HCEC 1CT (cell line): ENCODE results near the gene ELF4.

Experiments
- DNase-seq: peaks from one replicate; pipeline ENCODE4 v3.0.0-alpha.2; 2017

The ELF4 gene

DNA sequence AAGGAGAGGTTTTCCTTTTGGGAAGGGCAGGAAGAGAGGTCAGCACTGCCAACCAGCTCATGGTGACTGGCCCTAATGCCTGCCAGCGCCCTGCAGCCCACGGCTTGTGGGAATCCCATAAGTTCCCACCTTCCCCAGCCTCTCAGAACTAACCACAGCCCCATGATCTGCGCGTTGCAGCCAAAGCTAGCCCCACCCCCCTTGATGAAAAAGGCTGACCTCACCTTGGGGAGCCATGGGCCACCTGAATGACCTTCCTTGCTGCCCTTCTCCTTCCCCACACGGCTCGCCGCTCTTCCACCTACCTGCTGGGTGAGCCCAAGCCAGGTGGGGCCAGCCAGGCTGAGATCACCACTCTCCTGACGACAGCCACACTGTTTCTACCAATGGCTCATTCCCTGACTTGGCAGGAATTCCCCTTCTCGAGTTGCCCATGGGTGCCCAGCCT is 3.9 kb upstream of the ELF4 start:
- peak; percentile 24 for DNase-seq

DNA sequence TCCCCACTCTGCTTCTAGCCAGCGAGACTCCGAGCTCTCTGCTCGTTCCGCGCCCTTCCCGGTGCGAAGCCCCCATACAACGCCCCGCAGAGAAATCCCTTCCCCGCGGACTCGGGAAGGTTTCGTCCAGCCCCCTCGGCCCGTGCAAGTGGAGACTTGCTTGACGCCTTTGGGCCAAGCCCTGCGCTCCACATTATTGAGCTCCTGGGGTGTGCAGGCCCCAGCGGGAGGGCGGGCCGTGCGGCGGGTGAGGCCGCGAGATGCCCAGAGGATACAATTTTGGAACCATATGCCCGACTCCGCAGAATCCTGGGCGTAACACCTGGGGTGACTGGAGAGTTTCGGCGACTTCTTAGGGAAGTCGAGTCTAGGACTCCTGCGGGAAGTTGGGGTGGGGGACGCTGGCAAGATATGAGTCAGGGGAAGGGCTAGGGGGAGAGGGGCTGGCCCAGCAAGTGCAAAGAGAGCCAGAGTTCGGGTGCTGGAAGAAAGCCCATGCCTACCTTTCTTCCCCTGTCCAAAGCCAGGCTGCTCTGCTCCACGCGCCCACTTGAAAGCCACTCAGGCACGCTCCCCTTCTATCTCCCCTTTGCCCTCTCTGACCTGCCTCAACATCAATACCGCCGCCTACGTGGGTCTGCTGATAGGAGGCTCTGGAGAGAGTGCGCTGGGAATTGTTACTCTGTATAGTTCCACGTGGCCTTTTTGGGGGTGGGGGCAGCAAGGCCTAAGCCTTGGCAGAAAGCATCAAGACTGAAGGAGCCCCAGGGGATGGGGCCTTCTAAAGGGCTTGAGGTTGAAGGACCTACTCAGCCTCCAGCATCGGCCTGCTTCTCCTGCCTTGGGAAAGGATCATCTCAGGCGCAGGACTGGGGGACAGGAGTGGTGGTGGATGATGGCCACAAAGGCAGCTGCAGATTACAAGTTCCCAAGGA is 1.2 kb upstream of the ELF4 start:
- no peak for DNase-seq

DNA sequence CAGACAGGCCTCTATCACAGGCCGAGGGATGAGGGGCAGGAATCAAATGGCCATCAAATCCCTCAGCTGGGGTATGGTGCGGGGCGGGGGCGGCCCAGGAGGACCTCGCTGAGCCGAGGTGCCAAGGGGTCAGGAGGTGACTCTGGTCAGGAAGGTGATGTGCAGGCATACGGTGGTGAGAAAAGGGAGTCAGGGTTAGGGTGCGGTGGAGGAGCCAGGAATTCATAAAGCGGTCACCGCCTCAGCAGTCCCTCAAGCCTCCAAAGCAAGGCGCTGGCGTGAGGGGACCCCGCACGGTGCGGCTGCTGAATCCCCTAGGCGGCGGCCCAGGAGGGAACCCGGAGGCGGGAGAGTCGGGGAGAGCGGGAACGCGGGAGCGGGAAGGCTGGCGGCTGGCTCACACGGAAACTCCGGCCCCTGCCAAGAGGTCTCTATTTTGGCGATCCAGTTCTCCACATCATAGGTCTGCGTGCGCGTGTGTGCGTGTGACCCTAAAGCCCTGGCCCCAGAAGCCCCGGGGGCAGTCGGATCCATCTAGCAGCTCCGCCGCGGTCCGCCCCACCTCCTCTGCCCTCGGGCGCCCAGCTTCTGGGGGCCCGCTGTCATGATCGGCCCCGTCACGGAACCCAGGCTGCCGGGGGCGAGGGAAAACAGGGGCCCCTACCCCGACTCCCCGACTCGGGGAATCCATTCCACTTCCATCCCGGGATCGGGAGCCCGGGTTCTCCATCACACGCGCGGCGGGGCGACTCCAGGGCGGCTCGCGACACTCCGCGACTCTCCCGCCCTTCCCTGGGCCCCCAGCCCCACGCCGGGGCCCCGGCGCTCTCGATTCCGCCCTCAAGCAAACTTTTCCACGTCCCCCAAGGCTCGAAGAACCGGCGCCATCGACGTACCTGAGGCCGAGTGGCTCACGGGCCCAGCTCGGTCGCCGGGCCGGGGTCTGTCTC is 593 bp downstream of the ELF4 start:
- DNase-seq = peak; percentile 19

DNA sequence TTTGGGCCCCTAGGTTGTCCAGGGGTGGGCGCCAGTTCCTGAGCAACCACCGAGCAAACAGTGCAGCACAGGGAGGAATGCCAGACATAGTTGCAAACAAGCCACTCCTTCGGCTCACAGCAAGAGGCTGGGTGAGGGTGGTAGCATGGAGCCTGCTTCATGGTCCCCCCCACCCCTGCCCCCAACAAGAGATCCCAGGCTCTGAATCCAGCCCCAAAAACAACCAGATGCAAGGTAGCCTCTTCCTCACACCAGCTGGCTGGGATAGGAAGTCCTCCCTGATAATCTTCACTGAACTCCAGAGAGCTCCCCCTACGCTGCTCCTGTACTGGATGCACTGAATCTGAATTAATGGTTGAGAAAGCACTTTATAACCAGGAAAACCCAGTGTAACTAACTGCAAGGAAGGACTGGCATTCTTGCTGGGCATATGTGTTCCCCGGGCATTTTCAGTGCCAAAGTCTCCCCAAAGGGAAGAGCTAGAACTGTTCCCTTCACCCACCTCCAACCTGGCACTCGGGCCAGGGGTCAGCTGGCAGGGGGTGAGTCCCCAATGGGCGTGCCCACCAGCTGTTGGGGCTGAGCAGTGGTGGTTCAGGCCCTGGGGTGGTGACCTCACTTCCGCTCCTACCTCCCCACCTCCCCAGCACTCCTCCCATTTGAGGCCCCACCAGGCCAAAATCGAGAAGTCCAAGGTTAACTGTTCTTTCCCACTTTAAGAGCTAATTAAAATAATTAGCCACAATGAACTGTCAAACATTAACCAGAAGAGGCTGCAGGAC is 1.5 kb downstream of the ELF4 start:
- peak; percentile 8 for DNase-seq

DNA sequence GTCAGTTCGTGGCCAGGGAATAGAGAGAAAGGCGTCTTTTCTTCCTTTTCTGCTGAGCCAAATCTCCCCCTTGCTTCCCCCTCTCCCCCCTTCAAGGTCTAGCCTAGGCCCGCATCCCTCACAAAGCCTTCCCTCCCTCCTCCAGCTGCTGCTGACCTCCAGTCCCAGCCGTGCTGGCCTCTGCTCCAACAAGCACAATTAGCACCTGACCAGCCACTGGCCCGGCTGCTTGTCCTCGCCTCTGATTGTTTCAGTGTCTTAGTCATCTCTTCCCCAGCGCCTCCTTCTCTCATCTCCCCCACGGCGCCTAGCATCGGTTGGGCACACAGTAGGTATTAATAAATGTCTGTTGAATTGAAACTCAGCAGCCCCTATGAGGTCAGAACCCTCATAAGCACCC is 4.2 kb downstream of the ELF4 start:
- DNase-seq = no peak

DNA sequence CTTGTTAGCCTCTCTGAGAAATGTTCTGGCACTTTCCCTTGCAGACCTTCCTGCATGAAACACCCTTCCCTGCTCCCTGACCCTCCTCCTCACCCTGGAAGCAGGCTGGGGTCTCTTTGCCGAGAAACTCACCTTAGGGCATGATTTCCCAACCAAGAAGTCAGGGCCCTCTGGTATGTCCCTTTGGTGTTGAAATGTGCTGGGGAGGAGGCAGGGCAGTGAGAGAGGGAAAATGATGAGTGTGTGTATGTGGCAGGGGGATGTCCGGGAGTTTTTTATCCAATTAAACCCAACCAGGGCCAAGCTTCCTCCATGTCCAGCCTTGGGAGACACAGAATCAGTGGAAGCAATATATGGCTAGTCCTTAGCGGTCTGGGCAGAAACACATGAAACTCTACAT is 5.1 kb downstream of the ELF4 start:
- no peak for DNase-seq

DNA sequence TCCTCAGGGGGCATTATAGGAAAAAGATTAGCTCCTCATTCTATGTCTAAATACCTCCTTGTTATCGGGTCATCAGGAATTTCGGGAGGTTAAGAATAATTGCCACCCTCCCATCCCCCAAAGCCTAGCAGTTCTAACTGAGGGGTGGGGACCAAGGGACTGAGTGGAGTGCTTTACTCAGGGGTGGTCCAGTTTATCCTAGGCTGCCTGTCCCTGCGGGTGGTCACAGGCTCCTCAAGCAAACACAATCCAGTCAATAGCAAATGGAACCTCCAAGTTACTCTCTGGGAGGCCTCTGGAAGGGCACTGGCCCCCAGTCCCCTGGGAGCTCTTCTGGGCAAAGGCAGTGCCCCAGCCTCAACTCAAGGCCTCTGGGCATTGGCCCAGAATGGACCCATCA is 6.7 kb downstream of the ELF4 start:
- DNase-seq = no peak

DNA sequence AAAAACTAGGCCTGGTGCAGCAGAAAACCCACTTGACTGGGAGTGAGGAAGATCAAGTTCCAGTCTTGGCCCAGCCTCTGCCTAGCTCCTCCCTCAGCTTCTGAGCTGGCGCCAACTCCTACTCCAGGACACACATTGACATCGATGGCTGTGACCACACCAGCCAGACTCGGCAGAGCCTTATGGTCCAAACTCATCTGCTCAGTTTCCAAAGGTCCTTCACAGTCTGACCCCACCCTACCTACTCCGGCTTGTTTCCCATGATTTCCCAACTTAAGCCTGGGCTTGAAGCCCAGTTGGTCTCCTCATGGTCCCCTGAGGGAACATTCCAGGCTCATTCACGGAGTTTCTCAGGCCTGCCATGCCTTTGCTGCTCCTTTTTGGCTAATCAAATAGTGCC is 10.1 kb downstream of the ELF4 start:
- no peak for DNase-seq

DNA sequence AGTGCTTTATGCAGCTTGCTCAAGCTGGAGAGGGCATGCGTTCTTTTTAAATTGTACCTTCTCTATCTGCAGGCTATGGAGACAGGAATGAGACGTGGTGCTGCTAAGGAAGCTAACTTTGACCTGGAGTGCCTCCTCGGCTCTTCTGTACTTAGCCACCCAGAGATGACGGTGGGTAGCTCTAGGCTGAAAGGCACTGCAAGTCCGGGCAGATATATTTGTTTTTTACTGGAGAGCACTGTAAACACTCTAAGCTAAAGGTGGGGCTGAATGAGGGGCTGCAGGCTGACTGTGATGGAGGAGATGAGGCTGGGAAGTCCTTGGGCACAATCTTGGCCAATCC is 12.1 kb downstream of the ELF4 start:
- DNase-seq = no peak

DNA sequence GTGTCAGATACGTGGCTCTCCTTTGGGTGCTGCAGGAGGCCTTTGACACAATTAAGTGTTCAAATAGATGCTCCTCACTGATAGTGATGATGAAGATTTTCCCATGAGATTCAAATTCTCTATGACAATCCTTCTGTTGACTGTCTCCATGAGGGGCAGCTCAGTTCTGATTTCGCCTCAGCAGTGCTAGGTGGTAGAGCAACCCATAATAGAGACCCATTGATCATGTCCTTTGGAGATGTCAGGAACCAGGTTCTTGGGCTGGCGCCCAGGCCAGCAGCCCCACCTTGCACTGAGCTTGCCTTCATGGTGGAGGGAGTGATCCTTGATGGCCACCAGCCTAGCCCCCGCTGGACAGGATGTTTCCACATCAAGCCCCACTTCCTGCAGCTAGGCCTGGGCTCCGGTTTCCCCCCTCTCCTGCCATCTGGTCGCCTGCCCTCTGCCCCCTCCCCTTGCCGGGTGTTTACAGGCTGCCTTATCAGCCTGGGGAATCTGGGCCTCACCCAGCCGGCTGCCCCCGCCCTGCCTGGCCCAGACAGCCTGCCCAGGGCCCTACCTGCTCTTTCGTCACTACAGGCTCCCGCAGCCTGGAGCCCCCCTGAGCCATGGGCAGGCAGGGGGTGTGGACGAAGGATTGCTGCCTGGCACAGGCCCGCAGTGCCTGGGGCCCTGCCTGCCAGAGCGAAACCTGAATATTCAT is 12.6 kb downstream of the ELF4 start:
- DNase-seq = no peak

DNA sequence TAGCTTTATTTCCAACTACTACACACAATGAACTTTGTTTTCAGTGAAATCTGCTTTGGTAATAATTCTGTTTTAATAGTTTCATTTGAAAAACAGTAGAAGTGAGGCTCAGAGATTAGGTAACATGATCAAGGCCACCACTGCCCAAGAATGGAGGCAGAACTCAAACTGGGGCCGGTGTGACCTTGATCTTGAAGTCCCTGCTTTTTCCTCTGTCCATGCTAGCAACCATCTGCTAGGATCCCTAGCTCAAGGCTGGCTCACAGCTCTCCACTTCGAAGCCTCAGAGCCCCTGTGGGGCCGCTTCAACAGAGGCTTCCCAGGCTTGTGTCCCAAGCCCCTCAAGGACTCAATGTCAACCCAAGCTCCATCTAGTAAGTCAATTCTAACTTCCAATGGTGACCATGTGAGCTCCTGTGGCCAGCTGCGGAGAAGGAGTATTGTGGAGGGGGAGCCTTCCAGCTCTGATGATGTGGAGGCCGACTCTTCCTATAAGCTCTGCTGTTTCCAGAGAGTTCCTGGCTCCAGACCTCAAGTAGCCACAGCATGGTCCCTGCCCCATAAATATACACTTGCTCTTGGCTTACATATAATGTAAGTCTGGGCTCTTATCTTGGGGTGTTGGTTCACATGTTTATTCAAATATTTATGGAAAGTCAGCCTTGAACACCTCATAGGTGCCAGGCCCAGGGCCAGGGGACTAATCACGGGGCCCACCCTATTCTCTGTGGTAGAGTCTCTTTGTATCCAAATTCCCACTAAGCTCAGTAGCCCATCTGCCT is 14.9 kb downstream of the ELF4 start:
- no peak for DNase-seq

DNA sequence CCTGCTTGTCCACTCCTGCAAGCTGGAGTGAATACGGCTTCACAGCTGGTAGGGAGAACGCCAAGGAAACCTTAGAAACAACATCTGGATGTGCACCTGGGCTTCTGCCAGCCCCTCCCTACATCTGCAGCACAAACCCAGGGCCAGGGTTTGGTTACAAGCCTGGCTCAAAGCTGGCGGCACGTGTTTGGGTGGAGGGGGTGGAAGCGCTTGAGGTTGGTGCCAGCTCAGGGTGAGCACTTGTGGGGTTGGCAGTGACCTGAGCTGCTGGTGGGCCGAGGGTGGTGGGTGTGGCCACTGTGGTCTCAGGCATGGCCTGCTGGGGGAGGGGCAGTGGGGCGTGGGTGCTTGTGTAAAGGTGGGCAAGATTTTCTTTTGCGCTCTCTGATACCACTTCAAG is 15.6 kb downstream of the ELF4 start:
- DNase-seq = no peak

DNA sequence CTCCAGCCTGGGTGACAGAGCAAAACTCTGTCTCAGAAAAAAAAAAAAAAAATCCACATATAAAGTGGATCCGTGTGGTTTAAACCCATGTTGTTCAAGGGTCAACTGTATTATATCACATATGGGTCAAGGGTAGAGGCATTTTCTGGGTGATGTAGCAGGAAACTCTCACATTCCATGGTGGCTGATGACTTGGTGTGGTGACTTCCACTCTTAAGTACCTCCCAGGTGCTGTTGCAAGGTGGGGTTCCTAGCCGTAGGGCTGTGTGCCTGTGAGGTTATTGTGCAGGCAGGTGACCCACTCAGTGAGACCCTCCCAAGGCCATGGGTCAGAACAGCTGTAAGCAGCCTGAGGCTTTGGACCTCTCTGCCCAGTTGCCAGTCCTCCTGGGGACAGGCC is 17.0 kb downstream of the ELF4 start:
- no peak for DNase-seq

DNA sequence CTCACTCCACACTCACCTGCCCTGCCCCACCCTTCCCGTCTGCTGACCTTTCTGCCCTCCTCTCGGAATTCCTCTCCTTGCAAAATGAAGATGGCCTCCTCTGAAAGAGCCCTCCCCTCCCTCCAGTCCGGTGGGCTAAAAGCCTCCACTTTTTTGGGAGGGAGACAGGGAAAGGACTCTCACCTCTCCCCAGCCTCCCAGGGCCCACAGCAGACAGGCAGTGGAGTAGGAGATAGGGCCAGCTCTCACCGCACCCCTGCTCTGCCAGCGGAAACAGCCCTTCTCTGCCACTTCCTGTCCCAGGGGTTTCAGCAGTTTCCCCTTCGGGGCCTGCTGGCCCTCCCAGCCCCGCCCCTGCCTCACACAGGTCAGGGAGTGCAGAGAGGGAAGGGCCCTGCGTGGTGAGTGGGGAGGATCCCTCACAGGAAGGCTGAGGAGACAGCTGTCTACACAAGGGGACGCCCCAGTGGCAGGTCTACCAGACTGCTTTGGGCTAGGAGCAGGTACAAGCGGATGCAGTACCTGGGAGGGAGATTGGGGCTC is 18.2 kb downstream of the ELF4 start:
- no peak for DNase-seq

DNA sequence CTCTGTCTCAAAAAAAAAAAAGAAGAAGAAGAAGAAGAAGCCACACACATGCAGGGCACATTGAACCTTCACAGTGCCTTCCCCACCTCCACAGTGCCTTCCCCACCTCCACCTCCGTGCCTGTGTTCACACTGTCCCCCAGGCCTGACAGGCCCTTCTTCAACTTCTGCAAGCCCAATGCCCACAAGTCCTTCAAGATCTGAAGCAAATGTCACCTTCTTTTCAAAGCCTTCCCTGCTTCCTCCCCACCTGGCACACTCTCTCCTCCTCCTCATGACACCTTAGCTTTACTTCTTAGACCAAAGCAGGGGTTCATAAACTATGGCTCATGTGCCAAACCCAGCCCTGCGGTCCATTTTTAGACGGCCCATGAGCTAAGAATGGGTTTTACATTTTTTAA is 19.9 kb downstream of the ELF4 start:
- no peak for DNase-seq

DNA sequence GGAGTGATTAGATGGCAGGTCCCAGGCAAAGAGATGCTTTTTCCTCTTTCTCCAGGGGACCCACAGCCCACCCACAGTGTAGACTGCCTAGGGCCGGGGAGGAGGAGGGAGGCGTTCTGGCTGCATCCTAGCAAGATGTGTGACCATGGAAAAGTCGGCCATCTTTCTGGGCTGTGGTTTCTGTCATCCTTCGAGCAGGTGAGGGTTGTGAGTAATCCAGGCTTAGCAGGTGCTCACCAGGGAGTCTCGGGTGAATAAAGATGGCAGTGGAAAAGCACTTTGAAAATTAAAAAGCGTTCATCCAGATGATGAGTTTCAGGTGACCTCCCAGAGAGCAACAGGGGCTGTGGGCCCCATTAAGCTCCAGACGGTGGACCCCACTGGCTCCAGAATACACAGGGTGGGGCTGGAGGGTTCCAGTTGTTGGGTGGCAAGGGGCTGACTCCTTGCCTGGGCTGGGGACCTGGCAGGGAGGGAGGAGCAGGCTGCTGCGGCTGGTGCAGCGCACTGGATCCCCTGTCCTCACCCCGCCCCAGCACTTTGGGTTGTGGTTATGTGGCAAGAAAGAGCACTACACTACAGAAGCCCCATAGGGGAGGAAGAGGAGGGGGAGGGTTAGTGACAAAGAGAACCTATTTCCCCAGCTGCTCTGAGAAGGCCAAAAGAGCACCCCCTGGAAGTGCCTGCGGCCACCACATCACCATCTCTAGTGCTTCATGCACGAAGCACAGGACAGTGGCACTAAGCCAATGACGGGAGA is 23.7 kb downstream of the ELF4 start:
- DNase-seq = no peak

DNA sequence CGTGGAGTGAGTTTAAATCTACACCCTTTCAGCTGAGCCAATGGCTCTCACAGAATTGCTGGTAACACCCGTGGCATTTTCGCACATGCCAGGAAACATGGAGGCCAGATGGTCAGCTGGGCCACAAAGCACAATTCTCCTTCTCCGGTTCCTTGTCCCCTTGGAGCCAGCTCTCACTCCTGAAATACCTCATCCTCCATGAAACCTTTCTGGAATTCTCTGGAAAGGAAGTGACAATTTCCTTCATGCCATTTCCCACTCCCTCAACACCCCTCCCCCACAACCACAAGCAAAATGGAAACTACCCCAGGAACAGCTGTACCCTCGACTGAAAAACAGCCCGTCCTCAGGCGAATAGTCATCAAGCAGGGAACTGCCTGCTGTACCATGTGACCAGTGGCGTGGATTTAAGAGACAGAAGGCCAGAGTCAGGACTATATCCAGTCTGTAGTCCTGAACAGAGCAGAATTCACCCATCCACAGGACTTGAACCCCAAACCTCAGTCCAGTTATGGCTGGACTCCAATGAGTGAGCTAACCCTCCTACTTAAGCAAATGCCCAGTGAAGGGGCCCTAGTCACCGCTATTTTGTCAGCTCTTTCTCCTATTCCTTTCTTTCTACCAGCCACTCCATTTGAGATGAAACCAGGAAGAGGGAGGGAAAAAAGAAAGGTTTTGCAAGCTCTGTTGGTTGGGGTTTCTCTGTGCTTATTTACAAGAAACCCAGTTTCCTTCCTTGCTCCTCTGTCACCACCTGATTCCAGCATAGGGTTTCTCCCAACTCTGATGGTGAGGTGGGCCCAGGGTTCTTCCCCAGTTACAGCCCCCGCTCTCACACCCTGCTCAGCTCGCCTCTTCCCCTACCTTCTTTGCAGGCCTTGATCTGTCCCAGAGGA is 24.5 kb downstream of the ELF4 start:
- DNase-seq = no peak

DNA sequence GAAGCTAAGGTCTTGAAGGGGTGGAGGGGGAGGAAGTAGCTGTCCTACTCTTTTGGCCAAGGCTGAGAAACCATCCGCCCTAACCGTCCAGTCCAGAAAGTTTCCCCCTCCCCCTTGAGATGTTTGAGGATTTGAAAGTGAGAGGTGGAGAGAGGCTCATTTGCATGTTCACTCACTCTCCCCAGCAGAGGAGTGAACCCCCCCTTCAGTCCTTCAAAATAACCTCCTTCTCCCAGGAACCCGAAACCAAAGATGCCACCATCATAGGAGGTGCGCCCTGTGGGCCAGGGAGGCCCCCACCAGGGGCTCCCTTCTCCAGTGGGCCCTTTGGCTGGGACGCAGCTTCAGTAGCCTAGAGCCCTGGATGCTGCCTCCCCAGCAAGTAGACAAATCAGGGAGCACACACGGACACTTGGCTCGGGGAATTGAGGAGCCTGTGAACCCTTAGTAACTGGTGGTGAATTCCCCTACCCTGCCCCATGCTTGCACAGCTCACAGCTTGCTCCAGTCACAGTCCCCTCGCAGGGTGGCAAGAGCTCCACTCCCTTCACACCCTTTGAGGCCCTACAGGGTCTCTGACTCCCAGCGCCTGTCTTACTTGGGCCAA is 25.6 kb downstream of the ELF4 start:
- DNase-seq = no peak
